Measurements from ENCODE around the gene MXRA8.

Gene MXRA8

DNA sequence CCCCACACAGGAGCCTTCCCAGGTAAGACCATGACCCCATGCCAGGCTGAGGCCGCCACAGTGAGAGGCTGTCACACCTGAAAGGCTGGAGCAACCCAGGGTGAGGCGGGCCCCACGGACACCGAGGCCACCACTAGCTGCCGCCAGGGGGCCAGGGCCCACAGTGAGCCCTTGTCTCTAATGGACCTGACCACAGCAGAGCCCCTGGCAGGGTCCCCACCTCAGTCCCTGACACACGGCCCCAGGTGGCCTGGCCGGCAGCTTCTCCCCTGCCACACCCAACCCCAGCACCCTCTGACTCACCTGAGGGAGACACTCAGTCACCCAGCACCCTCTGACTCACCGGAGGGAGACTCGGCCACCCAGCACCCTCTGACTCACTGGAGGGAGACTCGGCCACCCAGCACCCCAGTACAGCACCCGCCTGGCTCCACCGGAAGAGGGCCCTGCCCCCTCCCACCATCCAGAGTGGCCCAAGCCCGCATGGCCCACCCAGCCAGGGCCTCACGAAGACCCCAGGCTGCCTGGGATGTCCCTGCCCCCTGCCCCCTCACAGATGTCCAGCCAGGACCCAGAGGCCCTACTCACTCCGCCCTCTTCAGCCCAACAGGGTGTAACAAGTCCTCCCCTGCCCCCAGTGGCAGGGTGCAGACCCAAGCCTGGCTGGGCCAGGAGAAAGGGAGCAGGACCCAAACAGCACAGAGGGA lies 13.5 kb downstream of the MXRA8 start:
- Mint-ChIP-seq H3K4me3 (no peak overlapping the region), H3K27me3 (no peaks in the 10 kb centered on the region), H3K4me1 (ENCODE audit: low read depth) (peaks cover 53% of the 10 kb centered on the region), H3K36me3 (ENCODE audit: low read depth) (peaks cover 26% of the 10 kb centered on the region), H3K27ac (no peak overlapping the region), H3K9me3 (no peaks in the 10 kb centered on the region)
- intact Hi-C loops (cut with micrococcal nuclease): no loop called here

- no peaks in the 10 kb centered on the region for H3K27me3 Mint-ChIP-seq
- peaks cover 53% of the 10 kb centered on the region for H3K4me1 Mint-ChIP-seq (ENCODE audit: low read depth)
- no peaks in the 10 kb centered on the region for H3K9me3 Mint-ChIP-seq
- intact Hi-C loops (cut with micrococcal nuclease): no loop called here
- H3K36me3 Mint-ChIP-seq (ENCODE audit: low read depth): peaks cover 35% of the 10 kb centered on the region
- H3K4me3 Mint-ChIP-seq: no peak overlapping the region
- no peak overlapping the region for H3K27ac Mint-ChIP-seq
Observed at GRCh38 chr1:1343811-1344421, 14.4 kb downstream of the MXRA8 start.

DNA sequence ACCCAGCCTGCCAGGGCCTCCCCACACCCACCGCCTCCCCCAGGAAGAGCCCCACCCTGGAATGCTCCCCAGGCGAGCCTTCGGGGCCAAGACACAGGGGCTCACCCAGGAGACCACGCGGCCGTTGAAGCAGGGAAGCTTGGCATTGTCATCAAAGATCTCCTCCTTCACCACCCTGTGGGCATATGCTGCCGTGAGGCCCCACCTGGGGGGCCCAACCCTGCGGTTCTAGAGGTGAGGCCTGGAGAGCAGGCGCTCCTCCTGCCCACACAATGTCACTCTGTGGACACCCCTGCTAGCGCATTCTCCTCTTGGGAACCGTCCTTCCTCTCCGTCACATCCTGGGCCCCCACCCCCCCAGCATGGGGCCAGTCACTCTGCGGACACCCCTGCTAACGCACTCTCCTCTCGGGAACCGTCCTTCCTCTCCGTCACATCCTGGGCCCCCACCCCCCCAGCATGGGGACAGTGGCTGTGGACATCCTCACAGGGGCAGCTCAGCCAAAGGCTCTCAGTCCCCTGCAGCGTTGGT lies 15.7 kb downstream of the MXRA8 start:
- Mint-ChIP-seq H3K4me1 (ENCODE audit: low read depth) (peaks cover 45% of the 10 kb centered on the region), H3K9me3 (no peaks in the 10 kb centered on the region), H3K27me3 (no peaks in the 10 kb centered on the region), H3K27ac (no peak overlapping the region), H3K36me3 (ENCODE audit: low read depth) (peaks cover 43% of the 10 kb centered on the region), H3K4me3 (no peak overlapping the region)
- intact Hi-C loops (cut with micrococcal nuclease): no loop called here

GRCh38 chr1:1342061-1342562 lies 16.2 kb downstream of the MXRA8 start:
- H3K4me1 Mint-ChIP-seq (ENCODE audit: low read depth): peaks cover 40% of the 10 kb centered on the region
- H3K9me3 Mint-ChIP-seq: no peaks in the 10 kb centered on the region
- no peak overlapping the region for H3K4me3 Mint-ChIP-seq
- H3K27ac Mint-ChIP-seq: no peak overlapping the region
- peaks cover 48% of the 10 kb centered on the region for H3K36me3 Mint-ChIP-seq (ENCODE audit: low read depth)
- intact Hi-C loops (cut with micrococcal nuclease): no loop called here
- no peaks in the 10 kb centered on the region for H3K27me3 Mint-ChIP-seq

GRCh38 chr1:1341549-1342021 lies 16.8 kb downstream of the MXRA8 start:
- intact Hi-C loops (cut with micrococcal nuclease): no loop called here

GRCh38 chr1:1340791-1341548 lies 17.4 kb downstream of the MXRA8 start:
- intact Hi-C loops (cut with micrococcal nuclease): no loop called here
- H3K27me3 Mint-ChIP-seq: no peaks in the 10 kb centered on the region
- peaks cover 28% of the 10 kb centered on the region for H3K4me1 Mint-ChIP-seq (ENCODE audit: low read depth)
- H3K9me3 Mint-ChIP-seq: no peaks in the 10 kb centered on the region
- H3K36me3 Mint-ChIP-seq (ENCODE audit: low read depth): peaks cover 60% of the 10 kb centered on the region
- H3K4me3 Mint-ChIP-seq: no peak overlapping the region
- H3K27ac Mint-ChIP-seq: no peak overlapping the region

More at GRCh38 chr1:1341549-1342021, 16.8 kb downstream of the MXRA8 start:
- Mint-ChIP-seq H3K36me3 (ENCODE audit: low read depth) (peaks cover 54% of the 10 kb centered on the region), H3K27me3 (no peaks in the 10 kb centered on the region), H3K9me3 (no peaks in the 10 kb centered on the region), H3K4me1 (ENCODE audit: low read depth) (peaks cover 34% of the 10 kb centered on the region), H3K27ac (no peak overlapping the region), H3K4me3 (no peak overlapping the region)

- H3K27ac Mint-ChIP-seq: no peak overlapping the region
- intact Hi-C loops (cut with micrococcal nuclease): no loop called here
- H3K9me3 Mint-ChIP-seq: no peaks in the 10 kb centered on the region
- no peaks in the 10 kb centered on the region for H3K27me3 Mint-ChIP-seq
- peaks cover 68% of the 10 kb centered on the region for H3K36me3 Mint-ChIP-seq (ENCODE audit: low read depth)
- no peak overlapping the region for H3K4me3 Mint-ChIP-seq
- H3K4me1 Mint-ChIP-seq (ENCODE audit: low read depth): peaks cover 21% of the 10 kb centered on the region
Observed at GRCh38 chr1:1340185-1340584, 18.2 kb downstream of the MXRA8 start.

DNA sequence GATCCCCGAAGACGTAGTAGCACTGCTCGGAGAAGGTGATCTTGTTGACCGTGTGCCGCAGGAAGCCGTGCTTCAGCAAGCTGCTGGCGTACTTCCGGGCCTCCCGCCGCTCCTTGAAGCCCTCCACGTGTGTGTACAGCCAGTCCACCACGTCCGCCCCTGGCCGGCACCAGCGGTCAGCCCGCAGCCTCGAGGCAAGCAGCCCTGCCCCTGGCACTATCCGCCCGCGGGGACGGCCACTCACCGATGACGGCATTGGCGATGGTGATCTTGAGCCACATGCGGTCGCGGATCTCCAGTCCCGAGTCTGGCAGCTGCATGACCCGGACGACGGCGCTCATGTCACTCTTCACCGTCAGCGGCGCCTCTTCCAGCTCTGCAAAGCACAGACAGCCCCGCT lies 20.1 kb downstream of the MXRA8 start:
- Mint-ChIP-seq H3K4me1 (ENCODE audit: low read depth) (peaks cover 7% of the 10 kb centered on the region), H3K36me3 (ENCODE audit: low read depth) (peaks cover 82% of the 10 kb centered on the region), H3K27ac (no peak overlapping the region), H3K27me3 (no peaks in the 10 kb centered on the region), H3K4me3 (no peak overlapping the region), H3K9me3 (no peaks in the 10 kb centered on the region)
- intact Hi-C loops (cut with micrococcal nuclease): no loop called here

DNA sequence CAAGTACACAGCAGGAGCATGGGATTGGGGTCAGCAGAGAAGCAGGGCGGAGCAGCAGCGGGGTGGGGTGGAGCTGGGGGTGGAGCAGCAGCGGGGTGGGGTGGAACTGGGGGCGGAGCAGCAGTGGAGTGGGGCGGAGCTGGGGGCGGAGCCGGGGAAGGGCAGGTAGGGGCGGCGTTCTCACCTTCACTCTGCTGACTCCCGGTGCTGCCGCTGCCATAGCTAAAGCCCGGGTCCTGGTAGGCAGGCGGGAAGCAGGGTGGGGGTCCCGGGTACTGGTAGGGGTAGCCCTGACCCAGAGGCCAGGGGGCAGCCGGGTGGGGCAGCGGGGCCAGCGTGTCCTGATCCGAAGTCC lies 20.6 kb downstream of the MXRA8 start:
- H3K9me3 Mint-ChIP-seq: no peaks in the 10 kb centered on the region
- H3K27ac Mint-ChIP-seq: no peak overlapping the region
- H3K36me3 Mint-ChIP-seq (ENCODE audit: low read depth): peaks cover 82% of the 10 kb centered on the region
- H3K4me1 Mint-ChIP-seq (ENCODE audit: low read depth): peaks cover 2% of the 10 kb centered on the region
- no peaks in the 10 kb centered on the region for H3K27me3 Mint-ChIP-seq
- no peak overlapping the region for H3K4me3 Mint-ChIP-seq
- intact Hi-C loops (cut with micrococcal nuclease): no loop called here

GRCh38 chr1:1336931-1337792 lies 21.2 kb downstream of the MXRA8 start:
- H3K36me3 Mint-ChIP-seq (ENCODE audit: low read depth): peaks cover 82% of the 10 kb centered on the region

GRCh38 chr1:1336446-1336845 lies 21.9 kb downstream of the MXRA8 start:
- intact Hi-C loops (cut with micrococcal nuclease): no loop called here
- H3K36me3 Mint-ChIP-seq (ENCODE audit: low read depth): peaks cover 77% of the 10 kb centered on the region
- no peaks in the 10 kb centered on the region for H3K27me3 Mint-ChIP-seq
- no peak overlapping the region for H3K4me3 Mint-ChIP-seq
- no peaks in the 10 kb centered on the region for H3K4me1 Mint-ChIP-seq (ENCODE audit: low read depth)
- no peaks in the 10 kb centered on the region for H3K9me3 Mint-ChIP-seq
- no peak overlapping the region for H3K27ac Mint-ChIP-seq

More at GRCh38 chr1:1336931-1337792, 21.2 kb downstream of the MXRA8 start:
- Mint-ChIP-seq H3K9me3 (no peaks in the 10 kb centered on the region), H3K27me3 (no peaks in the 10 kb centered on the region), H3K4me1 (ENCODE audit: low read depth) (no peaks in the 10 kb centered on the region), H3K4me3 (no peak overlapping the region), H3K27ac (no peak overlapping the region)
- intact Hi-C loops (cut with micrococcal nuclease): no loop called here

DNA sequence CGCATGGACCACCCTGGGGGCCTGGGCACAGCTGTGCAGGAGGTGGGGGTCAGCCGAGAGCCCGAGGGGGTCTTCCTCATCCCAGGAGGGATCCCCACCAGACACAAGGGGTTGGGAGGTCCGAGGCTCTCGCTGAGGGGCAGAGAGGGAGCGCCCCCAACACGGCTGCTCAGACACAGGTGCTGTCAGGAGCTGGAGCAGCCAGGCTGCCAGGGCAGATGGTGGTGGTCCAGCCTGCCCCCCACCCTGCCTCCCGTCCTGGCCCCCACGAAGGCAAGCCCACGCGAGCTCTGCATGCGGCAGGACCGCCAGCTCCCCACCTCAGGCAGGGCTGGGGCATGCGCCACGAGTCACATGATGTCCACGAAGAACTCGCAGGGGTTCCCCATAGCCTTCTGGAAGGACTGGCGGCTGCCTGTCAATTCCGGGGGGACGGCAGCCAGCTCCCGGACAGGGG lies 22.5 kb downstream of the MXRA8 start:
- no peaks in the 10 kb centered on the region for H3K9me3 Mint-ChIP-seq
- intact Hi-C loops (cut with micrococcal nuclease): no loop called here
- H3K27me3 Mint-ChIP-seq: no peaks in the 10 kb centered on the region
- H3K4me3 Mint-ChIP-seq: no peak overlapping the region
- peaks cover 71% of the 10 kb centered on the region for H3K36me3 Mint-ChIP-seq (ENCODE audit: low read depth)
- H3K4me1 Mint-ChIP-seq (ENCODE audit: low read depth): no peaks in the 10 kb centered on the region
- no peak overlapping the region for H3K27ac Mint-ChIP-seq

DNA sequence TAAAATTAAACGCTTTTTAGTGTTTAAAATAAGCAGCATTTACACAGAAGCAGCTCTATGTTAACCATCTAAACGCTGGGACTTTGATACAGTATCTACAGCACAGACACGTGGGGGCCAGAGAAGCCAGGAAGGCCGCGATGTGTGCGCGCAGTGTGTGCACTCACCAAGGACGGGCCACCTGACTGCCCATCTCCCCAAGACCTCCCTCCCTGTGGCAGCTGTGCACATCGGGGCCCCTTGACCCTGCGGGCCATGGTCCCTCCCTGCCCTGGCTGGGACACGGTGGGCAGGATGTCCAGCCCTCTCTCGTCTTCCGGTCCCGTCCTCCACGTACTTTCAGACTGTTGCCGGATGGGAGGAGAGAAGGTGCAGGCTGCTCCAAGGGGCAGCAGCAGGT lies 23.1 kb downstream of the MXRA8 start:
- H3K4me3 Mint-ChIP-seq: no peak overlapping the region
- intact Hi-C loops (cut with micrococcal nuclease): no loop called here
- no peaks in the 10 kb centered on the region for H3K9me3 Mint-ChIP-seq
- H3K27ac Mint-ChIP-seq: no peak overlapping the region
- peaks cover 65% of the 10 kb centered on the region for H3K36me3 Mint-ChIP-seq (ENCODE audit: low read depth)
- no peaks in the 10 kb centered on the region for H3K4me1 Mint-ChIP-seq (ENCODE audit: low read depth)
- no peaks in the 10 kb centered on the region for H3K27me3 Mint-ChIP-seq

All from dendritic cell treated with granulocyte-macrophage colony-stimulating factor and Interleukin-4, amounts not matched to agents 40 ng/mL and 50 ng/mL, for 4 days (primary cell).